ENCODE results near the gene ANKHD1. TPM values are rescaled to one million over a fixed set of nuclear protein-coding genes. Genes with fewer than 3 reads are reported as not detected.

The ANKHD1 gene
- 113 TPM for polyA plus RNA-seq (2013)

GRCh38 chr5:140401362-140402257, at the start of gene ANKHD1:
Gene ANKHD1 (plus strand): TSS chr5:140401833. CDS start chr5:140401968, 135 bp downstream.
- H3K4me1 ChIP-seq (ENCODE audit: control extremely low read depth in 1 of 4, control insufficient read depth in 4 of 4, insufficient read depth in 4 of 4, low read length in 3 of 4) = peaks cover 6 to 32% (median 25%) of the 10 kb centered on the region in 4 experiments

GRCh38 chr5:140355546-140355945, 46.1 kb upstream of the ANKHD1 start:
- ChIA-PET CTCF (interaction anchor here (0.8 to 16.8 kb wide), 11 partner anchors 8 to 192 kb away, joined by 3 to 552 read pairs (median 3); partner anchors contain the start of genes EIF4EBP3 and HBEGF), POLR2A (interaction anchor here (0.8 kb wide), 1 partner anchor 110 kb away, joined by 4 read pairs; no protein-coding TSS in a partner anchor)
- no peak for DNase-seq
- H3K27ac ChIP-seq (ENCODE audit: insufficient read depth in 1 of 2, low read depth in 1 of 2, low read length in 2 of 2, poor library complexity in 1 of 2, severe bottlenecking in 2 of 2) = no peak overlapping the region
- H3K4me1 ChIP-seq (ENCODE audit: control extremely low read depth in 1 of 4, control insufficient read depth in 4 of 4, insufficient read depth in 4 of 4, low read length in 3 of 4) = peaks cover 0 to 8% (median 3%) of the 10 kb centered on the region in 4 experiments
- no peak overlapping the region for H3K4me3 ChIP-seq (ENCODE audit: control insufficient read depth in 1 of 7, extremely low read depth in 1 of 7, insufficient read depth in 4 of 7, low read depth in 2 of 7, low read length in 6 of 7)
- H3K36me3 ChIP-seq (ENCODE audit: control insufficient read depth in 4 of 4, insufficient read depth in 4 of 4, low read length in 3 of 4) = no peaks in the 10 kb centered on the region
- peaks cover 0 to 3% (median 0%) of the 10 kb centered on the region in 5 experiments for H3K27me3 ChIP-seq (replicated peaks in 2 of 5; ENCODE audit: control insufficient read depth in 4 of 5, insufficient read depth in 5 of 5, low read length in 4 of 5)
- WGBS (ENCODE audit: insufficient coverage) = no CpG with 5 or more reads among the region's 7 CpGs
- no peaks in the 10 kb centered on the region for H3K9me3 ChIP-seq (ENCODE audit: control extremely low read depth in 1 of 5, control insufficient read depth in 4 of 5, insufficient read depth in 2 of 5, low read depth in 1 of 5, low read length in 4 of 5)

More at GRCh38 chr5:140401362-140402257, at the start of gene ANKHD1:
- peak; percentile 100 for DNase-seq
- POLR2A ChIA-PET = interaction anchor here (0.5 to 1.8 kb wide), 4 partner anchors 29 to 146 kb away, joined by 4 to 5 read pairs (median 4); partner anchors contain the start of gene EIF4EBP3
- no peaks in the 10 kb centered on the region for H3K27me3 ChIP-seq (replicated peaks in 2 of 5; ENCODE audit: control insufficient read depth in 4 of 5, insufficient read depth in 5 of 5, low read length in 4 of 5)
- H3K4me3 ChIP-seq (ENCODE audit: control insufficient read depth in 1 of 7, extremely low read depth in 1 of 7, insufficient read depth in 4 of 7, low read depth in 2 of 7, low read length in 6 of 7) = peak within 1 kb of the TSS; percentile 82 to 100 (median 98)
- peaks cover 0 to 9% (median 1%) of the 10 kb centered on the region in 4 experiments for H3K36me3 ChIP-seq (ENCODE audit: control insufficient read depth in 4 of 4, insufficient read depth in 4 of 4, low read length in 3 of 4)
- H3K27ac ChIP-seq (ENCODE audit: insufficient read depth in 1 of 2, low read depth in 1 of 2, low read length in 2 of 2, poor library complexity in 1 of 2, severe bottlenecking in 2 of 2) = peak within 1 kb of the TSS; percentile 81 to 91
- under 1% methylated on average over 71 of the region's 83 CpGs for WGBS (ENCODE audit: insufficient coverage)
- CTCF ChIA-PET = interaction anchor here (1.0 to 1.6 kb wide), 7 partner anchors 10 to 289 kb away, joined by 3 to 4 read pairs (median 3); partner anchors contain the start of genes HARS1 and HARS2
- no peaks in the 10 kb centered on the region for H3K9me3 ChIP-seq (ENCODE audit: control extremely low read depth in 1 of 5, control insufficient read depth in 4 of 5, insufficient read depth in 2 of 5, low read depth in 1 of 5, low read length in 4 of 5)

GRCh38 chr5:140356853-140357725, 44.5 kb upstream of the ANKHD1 start:
- POLR2A ChIA-PET = no interaction called here
- Histone ChIP-seq H3K36me3 (ENCODE audit: control insufficient read depth in 4 of 4, insufficient read depth in 4 of 4, low read length in 3 of 4) (no peaks in the 10 kb centered on the region), H3K27ac (ENCODE audit: insufficient read depth in 1 of 2, low read depth in 1 of 2, low read length in 2 of 2, poor library complexity in 1 of 2, severe bottlenecking in 2 of 2) (no peak overlapping the region), H3K9me3 (ENCODE audit: control extremely low read depth in 1 of 5, control insufficient read depth in 4 of 5, insufficient read depth in 2 of 5, low read depth in 1 of 5, low read length in 4 of 5) (no peaks in the 10 kb centered on the region), H3K27me3 (replicated peaks in 2 of 5; ENCODE audit: control insufficient read depth in 4 of 5, insufficient read depth in 5 of 5, low read length in 4 of 5) (peaks cover 0 to 3% (median 0%) of the 10 kb centered on the region in 5 experiments), H3K4me3 (ENCODE audit: control insufficient read depth in 1 of 7, extremely low read depth in 1 of 7, insufficient read depth in 4 of 7, low read depth in 2 of 7, low read length in 6 of 7) (no peak overlapping the region), H3K4me1 (ENCODE audit: control extremely low read depth in 1 of 4, control insufficient read depth in 4 of 4, insufficient read depth in 4 of 4, low read length in 3 of 4) (peaks cover 0 to 6% (median 3%) of the 10 kb centered on the region in 4 experiments)
- DNase-seq = no peak
- CTCF ChIA-PET = interaction anchor here (1.4 to 16.8 kb wide), 3 partner anchors 20 to 190 kb away, joined by 3 to 552 read pairs (median 204); partner anchors contain the start of genes EIF4EBP3 and HBEGF
- 25% methylated on average over 4 of the region's 10 CpGs for WGBS (ENCODE audit: insufficient coverage)

- H3K4me3 ChIP-seq (ENCODE audit: control insufficient read depth in 1 of 7, extremely low read depth in 1 of 7, insufficient read depth in 4 of 7, low read depth in 2 of 7, low read length in 6 of 7) = peak overlapping the region in 2 of 7 experiments; percentile 37 to 45
- 2% methylated on average over 14 of the region's 18 CpGs for WGBS (ENCODE audit: insufficient coverage)
- peaks cover 0 to 6% (median 3%) of the 10 kb centered on the region in 4 experiments for H3K4me1 ChIP-seq (ENCODE audit: control extremely low read depth in 1 of 4, control insufficient read depth in 4 of 4, insufficient read depth in 4 of 4, low read length in 3 of 4)
- peaks cover 0 to 3% (median 0%) of the 10 kb centered on the region in 5 experiments for H3K27me3 ChIP-seq (replicated peaks in 2 of 5; ENCODE audit: control insufficient read depth in 4 of 5, insufficient read depth in 5 of 5, low read length in 4 of 5)
- ChIA-PET CTCF (interaction anchor here (1.1 to 2.0 kb wide), 3 partner anchors 91 to 125 kb away, joined by 3 to 13 read pairs (median 5); no protein-coding TSS in a partner anchor), POLR2A (no interaction called here)
- DNase-seq = peak; percentile 77 to 86 (median 83)
- H3K27ac ChIP-seq (ENCODE audit: insufficient read depth in 1 of 2, low read depth in 1 of 2, low read length in 2 of 2, poor library complexity in 1 of 2, severe bottlenecking in 2 of 2) = no peak overlapping the region
- no peaks in the 10 kb centered on the region for H3K36me3 ChIP-seq (ENCODE audit: control insufficient read depth in 4 of 4, insufficient read depth in 4 of 4, low read length in 3 of 4)
- no peaks in the 10 kb centered on the region for H3K9me3 ChIP-seq (ENCODE audit: control extremely low read depth in 1 of 5, control insufficient read depth in 4 of 5, insufficient read depth in 2 of 5, low read depth in 1 of 5, low read length in 4 of 5)
Measured at GRCh38 chr5:140357726-140358093, 43.9 kb upstream of the ANKHD1 start.

- no peak for DNase-seq
Measured at GRCh38 chr5:140358738-140359310, 42.8 kb upstream of the ANKHD1 start.

GRCh38 chr5:140360101-140360500, 41.5 kb upstream of the ANKHD1 start, which contains the start of gene SLC4A9:
Gene SLC4A9 (plus strand): TSS chr5:140360194. CDS start chr5:140360237, 43 bp downstream.
- DNase-seq = no peak
- no peak within 1 kb of the TSS for H3K4me3 ChIP-seq (ENCODE audit: control insufficient read depth in 1 of 7, extremely low read depth in 1 of 7, insufficient read depth in 4 of 7, low read depth in 2 of 7, low read length in 6 of 7)
- ChIA-PET CTCF (interaction anchor here (0.7 to 4.6 kb wide), 9 partner anchors 8 to 547 kb away, joined by 3 to 69 read pairs (median 3); partner anchors contain the start of gene HBEGF), POLR2A (interaction anchor here (0.6 kb wide), 2 partner anchors 16 to 120 kb away, joined by 4 to 5 read pairs; no protein-coding TSS in a partner anchor)
- 93% methylated on average over 2 of the region's 2 CpGs for WGBS (ENCODE audit: insufficient coverage)
- no peaks in the 10 kb centered on the region for H3K36me3 ChIP-seq (ENCODE audit: control insufficient read depth in 4 of 4, insufficient read depth in 4 of 4, low read length in 3 of 4)
- peaks cover 0 to 10% (median 8%) of the 10 kb centered on the region in 4 experiments for H3K4me1 ChIP-seq (ENCODE audit: control extremely low read depth in 1 of 4, control insufficient read depth in 4 of 4, insufficient read depth in 4 of 4, low read length in 3 of 4)
- peaks cover 0 to 3% (median 0%) of the 10 kb centered on the region in 5 experiments for H3K27me3 ChIP-seq (replicated peaks in 2 of 5; ENCODE audit: control insufficient read depth in 4 of 5, insufficient read depth in 5 of 5, low read length in 4 of 5)
- H3K27ac ChIP-seq (ENCODE audit: insufficient read depth in 1 of 2, low read depth in 1 of 2, low read length in 2 of 2, poor library complexity in 1 of 2, severe bottlenecking in 2 of 2) = no peak within 1 kb of the TSS
- no peaks in the 10 kb centered on the region for H3K9me3 ChIP-seq (ENCODE audit: control extremely low read depth in 1 of 5, control insufficient read depth in 4 of 5, insufficient read depth in 2 of 5, low read depth in 1 of 5, low read length in 4 of 5)

More at GRCh38 chr5:140358738-140359310, 42.8 kb upstream of the ANKHD1 start:
- POLR2A ChIA-PET = no interaction called here
- Histone ChIP-seq H3K36me3 (ENCODE audit: control insufficient read depth in 4 of 4, insufficient read depth in 4 of 4, low read length in 3 of 4) (no peaks in the 10 kb centered on the region), H3K4me3 (ENCODE audit: control insufficient read depth in 1 of 7, extremely low read depth in 1 of 7, insufficient read depth in 4 of 7, low read depth in 2 of 7, low read length in 6 of 7) (no peak overlapping the region), H3K9me3 (ENCODE audit: control extremely low read depth in 1 of 5, control insufficient read depth in 4 of 5, insufficient read depth in 2 of 5, low read depth in 1 of 5, low read length in 4 of 5) (no peaks in the 10 kb centered on the region), H3K27ac (ENCODE audit: insufficient read depth in 1 of 2, low read depth in 1 of 2, low read length in 2 of 2, poor library complexity in 1 of 2, severe bottlenecking in 2 of 2) (no peak overlapping the region), H3K27me3 (replicated peaks in 2 of 5; ENCODE audit: control insufficient read depth in 4 of 5, insufficient read depth in 5 of 5, low read length in 4 of 5) (peaks cover 0 to 3% (median 0%) of the 10 kb centered on the region in 5 experiments), H3K4me1 (ENCODE audit: control extremely low read depth in 1 of 4, control insufficient read depth in 4 of 4, insufficient read depth in 4 of 4, low read length in 3 of 4) (peaks cover 0 to 10% (median 8%) of the 10 kb centered on the region in 4 experiments)
- CTCF ChIA-PET = interaction anchor here (0.5 to 4.6 kb wide), 17 partner anchors 14 to 356 kb away, joined by 3 to 69 read pairs (median 4); partner anchors contain the start of gene HBEGF
- WGBS (ENCODE audit: insufficient coverage) = 93% methylated on average over 2 of the region's 4 CpGs
